CD14-positive monocyte (primary cell): ENCODE results near the gene MYOZ2. TPM values are rescaled to one million over a fixed set of nuclear protein-coding genes. Genes with fewer than 3 reads are reported as not detected.

Experiments used
- DNase-seq, 3 donors: peaks; one replicate each; pipeline ENCODE4 v3.0.0-alpha.2; 2011 to 2022
- H2AFZ ChIP-seq: 2 replicates; pipeline ENCODE4 v1.6.0; 2012; ENCODE audit warnings: mild to moderate bottlenecking, low read depth, low read length, inconsistent platforms; ENCODE audit not compliant: insufficient read depth, poor library complexity, severe bottlenecking
- H3K27ac ChIP-seq, 2 donors: 1 replicate in 1 of 2; 2 replicates in 1 of 2; pipeline ENCODE4 v1.5.1; 2012 to 2013; ENCODE audit warnings: low read length in 2 of 2, control low read depth in 1 of 2, inconsistent platforms in 1 of 2, low read depth in 1 of 2, mild to moderate bottlenecking in 1 of 2
- H3K27me3 ChIP-seq, 2 donors: one replicate each; pipeline versions ENCODE4 v1.6.0 to v1.6.1; 2011 to 2013; ENCODE audit warnings: low read length in 2 of 2; ENCODE audit not compliant: control insufficient read depth in 2 of 2, insufficient read depth in 2 of 2
- H3K36me3 ChIP-seq, 2 donors: replicated peaks in 1 of 2; 1 replicate in 1 of 2; 2 replicates in 1 of 2; pipeline versions ENCODE4 v1.5.1 to v1.6.1; 2012 to 2013; ENCODE audit warnings: low read length in 2 of 2, control low read depth in 1 of 2, inconsistent platforms in 1 of 2, mild to moderate bottlenecking in 1 of 2; ENCODE audit not compliant: insufficient read depth in 2 of 2, control insufficient read depth in 1 of 2
- H3K4me1 ChIP-seq, 2 donors: 1 replicate in 1 of 2; 2 replicates in 1 of 2; pipeline versions ENCODE4 v1.5.1 to v1.6.1; 2012 to 2013; ENCODE audit warnings: low read length in 2 of 2, control low read depth in 1 of 2, inconsistent platforms in 1 of 2, mild to moderate bottlenecking in 1 of 2, moderate library complexity in 1 of 2; ENCODE audit not compliant: insufficient read depth in 2 of 2, control insufficient read depth in 1 of 2
- H3K4me2 ChIP-seq: replicated peaks from 2 replicates; pipeline ENCODE3; 2012; ENCODE audit warnings: low read length, moderate library complexity, mild to moderate bottlenecking; ENCODE audit not compliant: poor library complexity, severe bottlenecking; ENCODE audit errors: extremely low read depth
- H3K4me3 ChIP-seq, 3 experiments: fragments of 200-600 bp in 1 of 3; sonication (generic) in 1 of 3; replicated peaks in 1 of 3; 1 replicate in 2 of 3; 2 replicates in 1 of 3; pipeline ENCODE4 v1.5.1; 2011 to 2013; ENCODE audit warnings: low read length in 3 of 3, mild to moderate bottlenecking in 3 of 3, control low read depth in 2 of 3, low read depth in 2 of 3, inconsistent platforms in 1 of 3, moderate library complexity in 1 of 3
- H3K79me2 ChIP-seq: 2 replicates; pipeline ENCODE4 v1.6.0; 2012; ENCODE audit warnings: mild to moderate bottlenecking, control low read depth, inconsistent platforms, low read length, moderate library complexity; ENCODE audit not compliant: insufficient read depth
- H3K9ac ChIP-seq: 2 replicates; pipeline ENCODE4 v1.6.0; 2017; ENCODE audit warnings: low read length, mild to moderate bottlenecking; ENCODE audit not compliant: insufficient read depth, poor library complexity, severe bottlenecking
- H3K9me3 ChIP-seq, 2 donors: replicated peaks in 1 of 2; 1 replicate in 1 of 2; 2 replicates in 1 of 2; pipeline versions ENCODE4 v1.5.1 to v1.6.1; 2012 to 2013; ENCODE audit warnings: low read length in 2 of 2, control low read depth in 1 of 2; ENCODE audit not compliant: control insufficient read depth in 1 of 2, insufficient read depth in 1 of 2
- H4K20me1 ChIP-seq: 2 replicates; pipeline ENCODE4 v1.6.0; 2012; ENCODE audit warnings: mild to moderate bottlenecking, low read length, control low read depth, moderate library complexity; ENCODE audit not compliant: insufficient read depth
- H3K27ac Mint-ChIP-seq, 7 donors: one replicate each; pipeline ENCODE4 v1.8.0; 2020; ENCODE audit warnings: mild to moderate bottlenecking in 7 of 7, mixed read lengths in 7 of 7, moderate library complexity in 6 of 7, inconsistent platforms in 2 of 7
- H3K27me3 Mint-ChIP-seq, 3 donors: one replicate each; pipeline ENCODE4 v1.8.0; 2021 to 2022; ENCODE audit warnings: low read depth in 3 of 3, mild to moderate bottlenecking in 3 of 3, mixed read lengths in 3 of 3, moderate library complexity in 3 of 3, inconsistent platforms in 1 of 3
- H3K36me3 Mint-ChIP-seq, 2 donors: one replicate each; pipeline ENCODE4 v1.8.0; 2020; ENCODE audit warnings: mixed read lengths in 2 of 2, inconsistent platforms in 1 of 2, mild to moderate bottlenecking in 1 of 2
- H3K4me1 Mint-ChIP-seq: one replicate; pipeline ENCODE4 v1.8.0; 2020; ENCODE audit warnings: mild to moderate bottlenecking, mixed read lengths
- H3K4me3 Mint-ChIP-seq, 2 donors: one replicate each; pipeline ENCODE4 v1.8.0; 2020; ENCODE audit warnings: mild to moderate bottlenecking in 2 of 2, mixed read lengths in 2 of 2, moderate library complexity in 1 of 2
- H3K9me3 Mint-ChIP-seq, 7 donors: one replicate each; pipeline ENCODE4 v1.8.0; 2020 to 2022; ENCODE audit warnings: mixed read lengths in 7 of 7, mild to moderate bottlenecking in 6 of 7, moderate library complexity in 6 of 7, inconsistent platforms in 2 of 7
- CTCF ChIP-seq: fragments of 200-600 bp; IDR thresholded peaks from one replicate; pipeline ENCODE4 v1.8.0; 2022; ENCODE audit warnings: antibody characterized with exemption, mild to moderate bottlenecking
- WGBS: methylation state at CpG from one replicate; pipeline ENCODE4 v1.1.5; 2013; ENCODE audit warnings: missing lambda C conversion rate; ENCODE audit not compliant: insufficient coverage; 5-methylcytosine and 5-hydroxymethylcytosine counted together
- intact Hi-C, 2 donors: fragments of 100-400 bp; cut with micrococcal nuclease; formaldehyde crosslinking; loops; one replicate each; pipeline versions ENCODE4 v1.15.0 to v1.15.1; 2023
- polyA plus RNA-seq, 3 donors: library from polyadenylated mRNA; depleted of rRNA in 1 of 3; unstranded in 2 of 3; stranded (reverse) in 1 of 3; fragments of 300-500 nt in 2 of 3; fragments of >200 nt in 1 of 3; fragmentation: Illumina TruSeq in 2 of 3; gene quantifications; 1 replicate in 2 of 3; 2 replicates in 1 of 3; pipeline ENCODE4 v1.2.3, GENCODE V29; 2012 to 2021

MYOZ2 gene
- polyA plus RNA-seq, 3 donors = not detected

GRCh38 chr4:119152741-119153140 is 17.1 kb downstream of the MYOZ2 start:
- Mint-ChIP-seq H3K27ac (no peak overlapping the region), H3K27me3 (peaks cover 0 to 2% (median 0%) of the 10 kb centered on the region in 3 donors), H3K9me3 (peaks cover 0 to 2% (median 0%) of the 10 kb centered on the region in 7 donors), H3K4me1 (no peaks in the 10 kb centered on the region), H3K36me3 (no peaks in the 10 kb centered on the region), H3K4me3 (no peak overlapping the region)
- Histone ChIP-seq H3K27ac (no peak overlapping the region), H3K9ac (no peak overlapping the region), H3K36me3 (no peaks in the 10 kb centered on the region), H3K4me3 (no peak overlapping the region), H3K79me2 (no peaks in the 10 kb centered on the region), H3K4me2 (no peak overlapping the region), H2AFZ (no peak overlapping the region), H3K4me1 (no peaks in the 10 kb centered on the region), H3K9me3 (no peaks in the 10 kb centered on the region), H3K27me3 (no peaks in the 10 kb centered on the region), H4K20me1 (no peaks in the 10 kb centered on the region)
- intact Hi-C loops = no loop called here
- no peak for DNase-seq
- no CpG with 5 or more reads among the region's 2 CpGs for WGBS
- no peak for TF ChIP-seq CTCF

GRCh38 chr4:119162174-119162573 is 26.5 kb downstream of the MYOZ2 start:
- Histone ChIP-seq H4K20me1 (no peaks in the 10 kb centered on the region), H3K36me3 (no peaks in the 10 kb centered on the region), H3K9me3 (no peaks in the 10 kb centered on the region), H3K27ac (no peak overlapping the region), H3K9ac (no peak overlapping the region), H3K4me2 (no peak overlapping the region), H3K4me1 (no peaks in the 10 kb centered on the region), H3K4me3 (no peak overlapping the region), H3K79me2 (no peaks in the 10 kb centered on the region), H3K27me3 (no peaks in the 10 kb centered on the region), H2AFZ (no peak overlapping the region)
- H3K27ac Mint-ChIP-seq = no peak overlapping the region
- H3K9me3 Mint-ChIP-seq = no peaks in the 10 kb centered on the region
- WGBS = 97% methylated on average over 4 of the region's 5 CpGs
- intact Hi-C loops = no loop called here
- H3K27me3 Mint-ChIP-seq = no peaks in the 10 kb centered on the region
- no peaks in the 10 kb centered on the region for H3K4me1 Mint-ChIP-seq
- H3K4me3 Mint-ChIP-seq = no peak overlapping the region
- H3K36me3 Mint-ChIP-seq = no peaks in the 10 kb centered on the region
- TF ChIP-seq CTCF = no peak
- DNase-seq = no peak
